GM19240 (cell line): ENCODE data around the gene NPR2.
A peak's percentile ranks its signal among the peaks of the same experiment; 100 is the strongest.

Experiments
- DNase-seq: peaks from one replicate; pipeline ENCODE4 v3.0.0; 2011; ENCODE audit warnings: low spot score; ENCODE audit not compliant: insufficient read length

NPR2 gene

DNA sequence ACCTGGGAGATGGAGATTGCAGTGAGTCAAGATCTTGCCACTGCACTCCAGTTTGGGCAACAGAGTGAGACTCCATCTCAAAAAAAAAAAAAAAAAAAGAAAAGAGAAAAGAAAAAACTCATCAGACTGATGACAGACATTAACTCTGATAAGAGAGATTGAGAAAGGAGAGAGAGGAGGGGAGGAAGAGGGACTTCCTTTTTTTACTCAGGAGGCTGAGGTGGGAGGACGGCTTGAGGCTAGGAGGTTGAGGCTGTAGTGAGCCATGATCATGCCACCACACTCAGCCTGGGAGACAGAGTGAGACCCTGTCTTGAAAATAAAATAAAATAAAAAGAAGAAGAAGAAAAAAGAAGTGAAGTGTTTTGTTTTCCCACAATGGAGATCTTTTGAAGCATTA, 27.6 kb upstream of the NPR2 start:
- DNase-seq: no peak

DNA sequence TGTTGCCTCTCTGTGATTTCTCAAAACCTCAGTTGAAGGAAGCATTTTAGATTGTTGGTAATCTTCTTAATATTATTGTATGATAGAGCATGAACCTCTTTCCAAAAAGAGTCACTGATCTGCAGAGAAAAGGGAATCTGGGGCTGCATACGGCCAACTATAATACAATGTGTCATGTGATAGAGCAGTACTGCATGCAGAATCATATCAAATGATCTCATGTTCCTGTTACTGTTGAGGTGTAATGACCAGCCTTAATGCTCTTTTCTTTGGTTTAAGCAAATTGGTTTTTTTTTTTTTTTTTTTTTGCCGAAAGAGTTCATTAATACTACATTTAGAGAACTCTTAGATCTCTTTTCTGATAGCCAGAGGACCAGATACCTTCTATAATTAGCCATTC, 24.4 kb upstream of the NPR2 start:
- no peak for DNase-seq

DNA sequence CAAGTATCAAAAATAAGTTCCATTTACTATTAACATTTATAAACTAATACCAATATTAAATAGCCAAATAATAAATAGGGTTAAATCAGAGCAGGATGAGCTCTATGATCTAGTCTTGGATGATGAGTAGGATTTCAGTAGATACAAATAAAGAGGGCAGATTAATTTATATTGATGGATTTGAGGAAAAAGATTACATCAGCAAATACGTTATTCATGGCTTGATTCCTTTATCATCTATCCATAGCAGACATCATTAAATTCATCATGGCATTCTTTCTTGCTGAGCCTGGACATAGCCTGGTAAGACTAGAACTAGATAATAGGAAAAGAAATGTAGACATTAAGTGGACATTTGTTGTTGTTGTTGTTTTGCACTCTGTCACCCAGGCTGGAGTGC, 23.9 kb upstream of the NPR2 start:
- DNase-seq: no peak

DNA sequence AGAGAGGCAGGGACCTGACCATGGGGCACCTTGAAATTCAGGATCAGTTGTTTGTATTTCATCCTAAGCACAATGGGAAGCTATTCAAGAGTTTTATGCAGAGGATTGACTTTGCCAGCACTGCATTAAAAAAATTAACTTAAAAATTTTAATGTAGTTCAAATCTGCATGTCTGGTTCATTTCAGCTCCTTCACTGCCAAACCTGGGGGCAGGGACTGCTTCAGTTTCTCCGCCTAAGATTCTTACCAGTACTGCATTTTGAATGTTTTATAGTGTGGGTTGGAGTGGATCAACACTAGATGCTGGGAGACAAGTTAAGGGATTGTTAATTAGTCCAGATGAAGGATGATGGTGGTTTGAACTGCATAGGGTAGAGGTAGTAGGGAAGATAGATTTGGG, 21.6 kb upstream of the NPR2 start:
- DNase-seq: no peak

DNA sequence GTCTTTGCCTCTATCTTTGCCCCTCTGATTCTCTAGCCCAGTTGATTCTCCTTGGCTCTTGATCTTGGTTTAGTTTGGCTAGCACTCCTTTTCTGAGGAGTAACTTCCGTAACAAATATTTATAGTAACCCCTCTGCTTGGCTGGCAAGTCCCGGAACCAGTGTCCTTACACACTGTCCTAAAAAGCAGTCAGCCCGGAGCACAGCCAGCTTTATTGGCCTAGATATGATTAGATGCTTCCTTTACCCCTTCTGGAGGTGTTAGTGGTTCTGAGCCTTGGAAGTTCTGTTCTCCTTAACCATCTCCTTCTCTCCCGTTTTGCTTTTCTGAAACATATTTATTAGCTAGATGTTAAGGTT, 20.3 kb upstream of the NPR2 start:
- DNase-seq: no peak

DNA sequence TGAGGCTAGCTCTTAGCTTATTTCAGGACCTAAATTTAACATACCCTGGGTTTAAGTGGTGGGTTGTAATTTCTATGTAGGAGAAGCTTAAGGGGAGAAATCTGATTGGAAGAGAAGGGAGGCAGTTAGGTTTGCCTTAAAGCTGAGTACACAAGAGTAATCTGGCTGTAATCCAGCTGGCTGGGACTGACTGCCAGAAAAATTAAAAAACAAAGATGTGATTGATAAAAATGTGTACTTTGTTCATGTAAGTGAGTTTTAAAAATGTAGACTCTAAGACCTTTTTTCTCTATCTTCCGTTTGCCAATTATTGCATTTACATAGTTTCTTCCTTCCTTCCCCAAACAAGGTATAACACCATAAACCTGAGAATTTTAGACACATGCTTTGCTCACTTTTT, 19.9 kb upstream of the NPR2 start:
- DNase-seq: no peak

DNA sequence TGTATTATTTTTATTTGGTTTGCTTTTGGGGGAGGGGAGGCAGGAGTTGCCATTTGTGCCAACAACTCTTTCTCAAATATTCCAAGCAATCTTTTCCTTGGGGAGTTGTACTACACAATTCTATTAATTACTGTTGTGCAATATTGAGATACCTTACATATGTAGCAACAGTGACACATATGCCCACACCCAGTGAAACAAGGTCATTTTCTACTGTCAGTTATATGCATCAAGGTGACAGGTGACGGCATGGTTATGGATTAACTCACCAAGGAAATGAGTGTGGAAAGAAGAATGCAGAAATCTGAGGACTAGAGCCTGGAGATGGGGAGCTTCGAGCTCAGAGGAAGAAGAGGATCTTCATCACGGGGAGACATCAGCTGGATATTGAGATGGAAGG, 19.4 kb upstream of the NPR2 start:
- no peak for DNase-seq

DNA sequence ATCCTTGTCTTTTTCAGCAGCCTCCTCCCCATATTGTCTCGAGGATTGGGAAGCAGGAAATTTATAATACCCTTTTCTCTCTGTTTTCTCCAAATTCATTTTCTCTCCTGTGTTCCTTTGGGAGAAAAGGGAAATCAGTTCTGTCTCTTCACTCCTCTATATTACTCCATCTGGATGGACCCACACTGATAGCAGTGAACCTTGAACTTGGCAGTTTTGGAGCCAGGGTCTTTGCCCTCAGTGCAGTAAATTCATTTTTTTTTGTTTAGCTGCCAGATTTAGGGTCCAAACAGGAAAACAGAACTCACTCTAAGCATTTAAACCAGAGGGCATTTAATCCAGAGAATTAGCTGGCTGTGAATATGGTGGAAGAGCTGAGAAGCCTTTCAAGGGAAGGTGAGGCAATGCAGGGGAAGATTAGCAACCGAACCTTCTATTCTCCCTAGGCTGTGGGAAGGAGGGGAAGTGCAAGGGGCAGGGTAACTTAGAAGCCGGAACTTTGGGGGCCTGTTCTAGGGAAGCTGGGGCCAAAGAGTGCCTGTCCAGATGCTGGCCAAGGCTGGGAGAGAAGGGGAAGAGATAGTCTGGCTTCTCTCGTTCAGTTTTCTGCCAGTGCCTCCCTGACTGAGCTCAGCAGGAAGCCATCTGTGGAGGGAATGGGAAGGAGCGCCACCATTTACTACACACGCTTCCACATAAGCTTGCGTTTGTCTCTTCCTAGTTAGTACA, 16.3 kb upstream of the NPR2 start:
- DNase-seq: no peak

DNA sequence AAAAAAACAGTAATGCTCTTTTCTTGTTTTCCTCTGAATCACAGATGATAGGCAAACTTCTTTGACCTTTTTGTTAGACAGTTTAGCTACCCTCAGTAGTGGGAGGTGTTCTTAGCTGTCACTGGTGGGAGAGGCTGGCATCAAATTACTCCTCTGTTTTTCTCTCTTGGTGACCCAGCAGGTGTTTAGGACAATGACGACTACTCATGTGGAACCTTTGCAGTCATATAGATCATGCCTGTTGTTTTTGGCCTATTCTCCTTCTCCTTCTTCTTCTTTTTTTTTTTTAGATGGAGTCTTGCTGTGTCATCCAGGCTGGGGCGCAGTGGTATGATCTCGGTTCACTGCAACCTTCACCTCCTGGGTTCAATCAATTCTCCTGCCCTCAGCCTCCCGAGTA, 15.4 kb upstream of the NPR2 start:
- no peak for DNase-seq

DNA sequence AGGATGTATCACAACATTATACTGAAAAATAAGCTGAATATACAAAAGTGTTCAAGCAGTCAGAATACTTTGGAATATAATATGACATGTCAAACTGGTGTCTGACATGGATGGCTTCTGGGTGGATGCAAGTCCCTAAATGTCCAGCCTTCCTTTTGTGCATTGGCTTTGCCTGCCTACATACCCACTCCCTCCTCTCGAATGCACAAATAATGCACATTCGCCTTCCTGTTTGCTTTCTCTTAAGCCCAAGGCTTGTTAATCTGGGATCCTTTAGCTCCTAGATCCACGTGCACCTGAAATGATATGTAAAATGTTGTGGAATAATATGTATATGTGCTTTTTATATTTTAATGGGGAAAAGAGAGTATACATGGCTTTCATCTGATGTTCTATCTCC, 12.9 kb upstream of the NPR2 start:
- no peak for DNase-seq

DNA sequence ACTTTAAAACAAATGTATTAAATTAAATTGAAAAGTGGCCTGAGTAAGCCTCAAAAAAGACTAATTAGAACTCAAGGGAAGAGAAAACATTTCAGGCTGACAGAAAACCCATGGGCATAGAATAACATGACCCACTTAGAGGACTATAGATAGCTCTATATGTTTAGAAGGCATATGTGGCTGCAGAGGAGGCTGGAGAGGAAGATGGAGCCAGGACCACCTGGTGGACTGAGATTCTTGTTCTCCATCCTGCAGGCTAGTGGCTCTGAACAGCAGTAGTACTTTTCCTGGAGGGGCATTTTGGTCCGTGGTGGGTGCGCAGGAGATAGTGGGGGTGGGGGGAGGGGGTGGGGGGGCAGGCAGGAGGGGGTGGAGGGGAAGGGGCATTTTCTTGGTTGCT, 10.3 kb upstream of the NPR2 start:
- DNase-seq: no peak

DNA sequence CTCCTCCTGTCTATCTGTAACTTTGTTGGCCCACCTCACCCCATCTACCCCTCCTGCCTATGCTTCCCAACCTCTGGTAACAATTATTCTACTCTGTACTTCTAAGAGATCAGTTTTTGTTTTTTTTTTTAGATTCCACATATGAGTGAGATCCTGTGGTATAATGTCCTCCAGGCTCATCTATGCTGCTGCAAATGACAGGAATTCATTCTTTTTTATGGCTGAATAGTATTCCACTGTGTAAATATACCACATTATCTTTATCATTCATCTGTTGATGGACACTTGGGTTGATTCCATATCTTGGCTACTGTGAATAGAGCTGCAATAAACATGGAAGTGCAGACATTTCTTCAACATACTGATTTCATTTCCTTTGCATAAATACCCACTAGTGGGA, 8.0 kb upstream of the NPR2 start:
- no peak for DNase-seq

DNA sequence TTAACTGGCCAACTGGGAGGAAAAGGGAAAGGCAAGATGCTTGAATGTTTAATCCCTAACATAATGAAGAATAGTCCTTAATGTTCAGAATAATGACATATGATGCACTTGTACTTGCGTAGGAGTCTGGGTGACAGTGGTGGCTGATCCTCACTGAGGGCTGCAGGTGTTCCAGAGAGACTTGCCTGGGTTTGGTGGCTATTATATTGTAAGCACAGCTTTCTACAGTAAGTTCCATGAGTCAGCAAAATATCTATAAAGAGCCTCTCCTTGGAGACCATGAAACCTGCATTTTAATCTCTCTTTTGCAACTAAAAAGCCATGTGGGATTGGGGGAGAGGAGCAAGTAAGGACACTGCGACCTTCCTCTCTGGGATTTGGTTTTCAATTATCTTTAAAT, 1.9 kb upstream of the NPR2 start:
- no peak for DNase-seq

DNA sequence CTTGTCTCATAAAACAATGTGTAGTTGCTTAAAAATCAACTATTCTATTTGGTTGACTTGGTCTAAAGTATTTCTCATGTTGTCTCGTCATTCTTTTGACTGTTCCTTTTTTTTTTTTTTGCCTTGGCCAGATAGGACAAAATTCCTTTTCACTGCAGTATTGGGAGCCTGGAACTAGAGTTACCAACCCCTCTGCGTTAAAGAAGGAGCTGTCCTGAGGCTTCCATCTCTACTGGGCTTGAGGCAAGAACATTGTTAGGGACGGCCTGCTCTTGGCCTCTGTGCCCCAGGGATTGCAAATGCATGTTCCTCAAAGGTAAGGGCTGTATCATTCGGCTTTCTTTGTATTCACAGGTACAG, 1.4 kb upstream of the NPR2 start:
- no peak for DNase-seq

DNA sequence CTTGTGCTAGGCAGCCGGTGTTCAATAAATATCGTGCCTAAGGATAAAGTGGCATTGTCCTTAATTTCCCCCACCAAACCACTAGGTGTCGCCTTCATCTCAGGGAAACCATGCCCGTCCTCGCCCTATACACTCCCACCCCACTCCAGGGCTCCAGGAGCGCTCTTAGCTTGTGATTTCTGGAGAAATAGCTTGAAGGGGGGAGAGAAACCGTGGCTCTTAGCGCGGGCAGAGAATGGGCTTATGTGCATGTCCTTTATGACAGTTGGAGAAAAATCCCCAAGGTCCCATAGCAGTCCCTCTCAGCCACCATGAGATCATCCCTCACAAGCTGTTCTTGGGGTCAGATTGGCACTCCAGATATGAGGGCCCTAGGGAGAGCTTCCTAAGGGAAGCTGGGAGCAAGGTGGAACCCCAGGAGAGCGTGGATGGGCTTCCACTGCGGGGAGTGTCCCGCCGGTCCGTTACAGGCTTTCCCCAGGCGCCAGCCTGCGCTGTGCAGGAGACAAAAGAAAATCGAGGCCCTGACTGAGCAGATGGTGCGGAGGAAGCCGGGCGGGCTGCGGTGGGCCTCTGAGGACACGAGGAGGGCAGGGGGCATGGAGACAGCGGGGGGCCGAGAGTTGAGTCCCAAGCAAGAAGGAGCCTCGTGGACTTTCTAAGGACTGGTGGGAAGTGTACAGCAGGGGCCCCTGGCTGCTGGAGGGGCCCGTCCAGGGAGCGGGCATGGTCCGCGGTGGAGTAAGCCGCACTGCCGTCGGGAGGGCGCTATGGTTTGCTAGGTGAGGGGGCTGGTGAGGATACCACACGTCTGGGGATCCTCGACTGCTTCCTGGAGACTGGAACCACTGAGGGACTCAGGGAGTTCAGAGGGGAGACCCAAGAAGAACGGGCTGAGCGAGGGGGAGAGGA, 750 bp upstream of the NPR2 start:
- peak; percentile 78 for DNase-seq

DNA sequence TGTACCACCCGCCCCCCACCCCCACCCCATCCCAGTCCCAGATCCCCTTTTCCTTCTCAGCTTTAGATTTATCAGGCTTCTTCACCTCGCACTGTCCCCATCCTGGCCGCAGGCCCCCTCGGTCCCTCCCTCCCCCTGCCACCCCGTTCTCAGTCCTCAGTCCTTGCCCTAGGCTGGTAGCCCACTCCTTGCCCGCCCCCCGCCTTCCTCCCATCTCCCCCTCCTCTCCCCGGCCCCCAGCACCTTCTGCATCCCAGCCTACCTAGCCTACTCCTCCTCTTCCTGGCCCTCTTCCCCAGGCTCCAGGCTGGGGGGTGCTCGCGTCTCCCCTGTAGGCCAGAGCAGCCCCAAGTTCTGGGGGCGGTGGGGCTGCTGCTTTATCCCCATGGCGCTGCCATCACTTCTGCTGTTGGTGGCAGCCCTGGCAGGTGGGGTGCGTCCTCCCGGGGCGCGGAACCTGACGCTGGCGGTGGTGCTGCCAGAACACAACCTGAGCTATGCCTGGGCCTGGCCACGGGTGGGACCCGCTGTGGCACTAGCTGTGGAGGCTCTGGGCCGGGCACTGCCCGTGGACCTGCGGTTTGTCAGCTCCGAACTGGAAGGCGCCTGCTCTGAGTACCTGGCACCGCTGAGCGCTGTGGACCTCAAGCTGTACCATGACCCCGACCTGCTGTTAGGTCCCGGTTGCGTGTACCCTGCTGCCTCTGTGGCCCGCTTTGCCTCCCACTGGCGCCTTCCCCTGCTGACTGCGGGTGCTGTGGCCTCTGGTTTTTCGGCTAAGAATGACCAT, 828 bp downstream of the NPR2 start:
- no peak for DNase-seq

DNA sequence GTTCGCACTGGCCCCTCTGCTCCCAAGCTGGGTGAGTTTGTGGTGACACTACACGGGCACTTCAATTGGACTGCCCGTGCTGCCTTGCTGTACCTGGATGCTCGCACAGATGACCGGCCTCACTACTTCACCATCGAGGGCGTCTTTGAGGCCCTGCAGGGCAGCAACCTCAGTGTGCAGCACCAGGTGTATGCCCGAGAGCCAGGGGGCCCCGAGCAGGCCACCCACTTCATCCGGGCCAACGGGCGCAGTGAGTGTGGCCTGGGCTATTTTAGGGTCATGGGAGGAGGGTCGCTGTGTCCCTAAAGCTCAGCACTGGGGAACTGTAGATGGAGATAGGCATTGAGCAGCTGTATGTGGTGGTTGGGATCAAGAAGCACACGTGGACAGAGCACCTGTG, 1.4 kb downstream of the NPR2 start:
- no peak for DNase-seq

DNA sequence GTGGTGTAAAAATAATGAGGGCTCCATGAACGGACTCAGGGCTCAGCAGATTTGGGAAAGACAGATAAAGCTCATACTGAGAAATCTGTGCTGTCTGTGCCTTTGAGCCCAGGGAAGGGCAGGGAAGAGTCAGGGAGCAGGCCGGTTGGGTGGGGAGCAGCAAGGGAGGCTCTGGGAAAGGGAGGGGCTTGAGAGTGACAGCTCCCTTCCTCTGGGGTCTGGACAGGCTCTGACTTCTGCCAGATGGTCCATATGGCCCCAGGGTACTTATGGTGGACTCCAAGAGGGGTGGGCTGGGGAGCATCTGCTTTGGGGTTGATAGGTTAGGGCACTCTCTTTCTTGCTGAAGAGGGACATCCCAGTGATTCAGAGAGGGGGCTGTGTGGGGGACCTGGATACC, 2.1 kb downstream of the NPR2 start:
- no peak for DNase-seq

DNA sequence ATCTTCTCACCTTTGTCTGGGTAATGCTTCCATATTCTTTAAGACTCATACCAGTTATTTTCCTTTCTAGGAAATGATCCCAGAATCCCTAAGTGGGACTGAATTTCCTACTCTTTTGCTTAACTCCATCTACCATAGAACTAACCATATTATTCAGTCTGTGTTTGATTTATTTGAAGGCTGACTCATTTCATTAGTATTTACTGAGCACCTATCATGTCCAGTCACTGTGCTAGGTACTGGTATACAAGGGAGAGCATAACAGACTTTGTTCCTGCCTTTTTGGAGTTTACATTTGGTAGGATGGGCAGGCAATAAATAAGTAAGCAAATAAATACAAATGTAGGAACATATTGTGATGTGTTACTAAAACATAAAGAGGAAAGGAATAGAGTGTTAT, 4.3 kb downstream of the NPR2 start:
- no peak for DNase-seq

DNA sequence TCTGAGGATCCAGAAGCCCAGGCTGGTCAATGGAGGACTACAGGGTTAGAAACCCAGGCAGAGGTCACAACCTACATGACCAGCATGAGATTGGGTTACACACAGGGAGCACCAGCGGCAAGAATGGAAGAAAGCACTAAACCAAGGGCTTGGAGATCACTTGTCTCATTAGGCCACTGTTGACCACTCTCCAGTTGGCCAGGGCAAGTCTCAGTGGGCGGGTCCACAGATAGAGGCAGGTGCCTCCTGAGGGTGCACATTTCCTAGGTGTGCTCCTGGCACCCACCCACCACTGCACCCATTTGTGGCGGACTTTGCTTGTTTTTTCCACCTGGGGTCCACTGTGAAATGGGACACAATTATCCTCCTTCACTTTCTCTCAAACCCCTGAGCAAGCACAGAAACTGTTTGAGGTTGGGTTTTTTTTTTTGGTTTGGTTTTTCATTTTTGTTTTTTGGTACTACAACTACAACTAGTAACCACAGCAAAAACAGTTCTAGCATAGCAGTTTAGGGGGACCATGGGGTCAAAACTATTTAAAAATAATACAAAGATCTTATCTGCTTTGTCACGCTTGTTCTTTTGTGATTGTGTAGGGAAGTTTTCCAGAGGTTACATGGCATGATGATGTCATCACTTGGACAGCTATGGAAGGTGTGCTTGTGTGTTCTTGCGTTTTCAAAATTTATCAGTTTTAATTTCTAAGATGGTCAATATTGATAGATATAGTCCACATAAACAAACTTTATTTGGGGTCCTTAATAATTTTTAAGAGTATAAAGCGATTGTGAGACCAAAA, 6.1 kb downstream of the NPR2 start:
- DNase-seq: no peak

DNA sequence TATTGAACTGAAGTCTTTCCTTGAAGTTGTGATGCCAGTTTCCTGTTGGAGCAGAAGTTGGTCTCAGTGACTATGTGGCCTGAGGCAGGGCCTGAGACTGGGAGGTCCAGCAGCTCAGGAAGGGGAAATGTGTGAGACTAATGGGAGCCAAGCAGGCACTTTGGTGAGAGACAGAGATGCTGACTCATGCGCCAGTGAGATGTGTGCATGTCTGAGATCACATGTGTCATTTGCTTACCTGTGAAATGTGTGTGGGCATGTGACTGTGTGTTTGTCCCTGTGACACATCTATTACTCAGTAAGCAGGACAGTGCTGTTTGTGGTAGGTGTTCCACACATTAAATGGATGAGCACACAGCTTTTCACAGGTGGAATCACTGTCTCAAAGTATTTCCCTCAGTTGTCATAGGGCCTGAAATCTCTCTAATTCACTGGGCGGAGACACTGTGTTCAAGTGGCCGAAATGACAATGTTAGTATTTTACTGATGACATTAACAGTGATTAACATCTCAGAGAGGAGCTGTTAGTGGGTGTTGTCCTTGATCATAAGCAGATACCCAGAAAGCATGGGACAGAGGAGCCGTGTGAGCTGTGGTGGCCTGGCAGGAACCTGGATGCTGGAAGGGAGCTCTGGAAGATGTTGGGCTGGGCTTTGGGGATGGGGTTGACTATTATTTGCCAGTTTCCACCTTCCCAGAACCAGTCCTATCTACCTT, 7.4 kb downstream of the NPR2 start:
- DNase-seq: no peak
